ENCODE results near the gene ZNF683.

- no peak for TF ChIP-seq CTCF (tag by site-specific recombination; IDR thresholded peaks at IDR 0.05)
- TF ChIP-seq ZSCAN5A (tag by site-specific recombination; IDR thresholded peaks at IDR 0.05) = no peak
- TF ChIP-seq ZNF292 (tag by site-specific recombination; IDR thresholded peaks at IDR 0.05; ENCODE audit: borderline replicate concordance, low read depth) = no peak
- TF ChIP-seq PRDM6 (tag by site-specific recombination; IDR thresholded peaks at IDR 0.05) = no peak
- TF ChIP-seq ZBTB48 (tag by site-specific recombination; IDR thresholded peaks at IDR 0.05) = no peak
- no peak for TF ChIP-seq BCL6B (tag by site-specific recombination; IDR thresholded peaks at IDR 0.05)
- TF ChIP-seq ZNF639 (tag by site-specific recombination; IDR thresholded peaks at IDR 0.05) = no peak
- no peak for TF ChIP-seq ZBTB44 (tag by site-specific recombination; IDR thresholded peaks at IDR 0.05)
- TF ChIP-seq ZNF624 (tag by site-specific recombination; IDR thresholded peaks at IDR 0.05) = no peak
- TF ChIP-seq MYNN (tag by site-specific recombination; IDR thresholded peaks at IDR 0.05; ENCODE audit: borderline replicate concordance) = no peak
- TF ChIP-seq ZNF645 (tag by site-specific recombination; IDR thresholded peaks at IDR 0.05) = no peak
- TF ChIP-seq PATZ1 (tag by site-specific recombination; IDR thresholded peaks at IDR 0.05) = no peak
Observed at GRCh38 chr1:26317146-26317545, 55.4 kb downstream of the ZNF683 start.
